HEK293 (cell line): ENCODE results near the gene DCLK1.
A peak's percentile ranks its signal among the peaks of the same experiment; 100 is the strongest.

Experiments
- CTCF ChIA-PET: fragments of 350-600 bp; formaldehyde crosslinking; extraction: SDS; loops from one replicate; lab custom pipeline; 2021; ENCODE audit warnings: antibody characterized with exemption; lab: Yijun Ruan, JAX
- POLR2A ChIA-PET: fragments of 300-600 bp; formaldehyde crosslinking; extraction: SDS; loops from one replicate; lab custom pipeline; 2020; ENCODE audit warnings: antibody characterized with exemption, inconsistent platforms; lab: Yijun Ruan, JAX
- H3K27ac ChIP-seq: fragments of 200-500 bp; sonication (Bioruptor generic); 2 replicates; pipeline ENCODE4 v1.5.1; 2014; ENCODE audit warnings: low read depth, low read length, control low read depth, inconsistent platforms; ENCODE audit errors: extremely low read depth
- H3K36me3 ChIP-seq, 2 experiments: fragments of 200-500 bp in 1 of 2; sonication (Bioruptor generic) in 1 of 2; 1 replicate in 1 of 2; 2 replicates in 1 of 2; pipeline ENCODE4 v1.5.1; 2014 to 2017; ENCODE audit warnings: inconsistent platforms in 2 of 2, low read length in 2 of 2; ENCODE audit not compliant: control insufficient read depth in 2 of 2, insufficient read depth in 1 of 2
- H3K4me1 ChIP-seq: fragments of 200-500 bp; sonication (Bioruptor generic); 2 replicates; pipeline ENCODE4 v1.5.1; 2014; ENCODE audit warnings: mild to moderate bottlenecking, low read length, inconsistent platforms; ENCODE audit not compliant: control insufficient read depth, insufficient read depth
- H3K4me3 ChIP-seq: 2 replicates; pipeline ENCODE4 v1.5.1; 2011; ENCODE audit warnings: low read depth, mild to moderate bottlenecking, control low read depth, low read length, moderate library complexity
- H3K9me3 ChIP-seq: fragments of 200-500 bp; sonication (Bioruptor generic); 2 replicates; pipeline ENCODE4 v1.5.1; 2014; ENCODE audit warnings: low read depth, low read length, inconsistent platforms; ENCODE audit not compliant: control insufficient read depth, insufficient read depth
- KLF7 ChIP-seq: fragments of 450-650 bp; formaldehyde crosslinking; IDR thresholded peaks from 2 replicates; pipeline ENCODE4 v1.5.1; 2016; ENCODE audit warnings: missing biosample characterization, missing genetic modification characterization, borderline replicate concordance
- KLF9 ChIP-seq: fragments of 450-650 bp; formaldehyde crosslinking; IDR thresholded peaks from 2 replicates; pipeline ENCODE4 v1.5.1; 2016; ENCODE audit warnings: missing biosample characterization, missing genetic modification characterization, low read depth
- RBAK ChIP-seq: fragments of 450-650 bp; formaldehyde crosslinking; IDR thresholded peaks from 2 replicates; pipeline ENCODE4 v1.5.1; 2016; ENCODE audit warnings: missing biosample characterization, missing genetic modification characterization
- WT1 ChIP-seq: fragments of 450-650 bp; formaldehyde crosslinking; IDR thresholded peaks from 2 replicates; pipeline ENCODE4 v1.5.1; 2016; ENCODE audit warnings: missing biosample characterization, missing genetic modification characterization
- ZBTB17 ChIP-seq: fragments of 450-650 bp; formaldehyde crosslinking; IDR thresholded peaks from 2 replicates; pipeline ENCODE4 v1.5.1; 2016; ENCODE audit warnings: missing biosample characterization, missing genetic modification characterization
- ZEB2 ChIP-seq: fragments of 450-650 bp; formaldehyde crosslinking; IDR thresholded peaks from 2 replicates; pipeline ENCODE4 v1.5.1; 2016; ENCODE audit warnings: missing biosample characterization, missing genetic modification characterization
- ZIC2 ChIP-seq: fragments of 450-650 bp; formaldehyde crosslinking; IDR thresholded peaks from 2 replicates; pipeline ENCODE4 v1.5.1; 2016; ENCODE audit warnings: missing biosample characterization, missing genetic modification characterization
- ZNF112 ChIP-seq: fragments of 450-650 bp; formaldehyde crosslinking; IDR thresholded peaks from 2 replicates; pipeline ENCODE4 v1.5.0; 2017; ENCODE audit warnings: missing biosample characterization, missing genetic modification characterization
- ZNF169 ChIP-seq: fragments of 450-650 bp; formaldehyde crosslinking; IDR thresholded peaks from 2 replicates; pipeline ENCODE4 v1.5.1; 2016; ENCODE audit warnings: missing biosample characterization, missing genetic modification characterization
- ZNF19 ChIP-seq: fragments of 450-650 bp; formaldehyde crosslinking; IDR thresholded peaks from 2 replicates; pipeline ENCODE4; 2016; ENCODE audit warnings: missing biosample characterization, missing genetic modification characterization, low read depth
- ZNF223 ChIP-seq: fragments of 450-650 bp; formaldehyde crosslinking; IDR thresholded peaks from 2 replicates; pipeline ENCODE4 v1.5.1; 2016; ENCODE audit warnings: missing biosample characterization, missing genetic modification characterization
- ZNF549 ChIP-seq: fragments of 450-650 bp; IDR thresholded peaks from 2 replicates; pipeline ENCODE4 v1.5.1; 2018; ENCODE audit warnings: missing biosample characterization, missing genetic modification characterization, mild to moderate bottlenecking, inconsistent platforms, moderate library complexity
- ZNF660 ChIP-seq: fragments of 450-650 bp; IDR thresholded peaks from 2 replicates; pipeline ENCODE4 v1.5.1; 2018; ENCODE audit warnings: missing biosample characterization, mild to moderate bottlenecking, missing genetic modification characterization
- ZNF747 ChIP-seq: fragments of 450-650 bp; formaldehyde crosslinking; IDR thresholded peaks from 2 replicates; pipeline ENCODE4 v1.5.1; 2016; ENCODE audit warnings: missing biosample characterization, missing genetic modification characterization
- ZNF776 ChIP-seq: fragments of 450-650 bp; formaldehyde crosslinking; IDR thresholded peaks from 2 replicates; pipeline ENCODE4 v1.5.0; 2017; ENCODE audit warnings: missing biosample characterization, missing genetic modification characterization, borderline replicate concordance
- ZNF830 ChIP-seq: fragments of 450-650 bp; IDR thresholded peaks from 2 replicates; pipeline ENCODE4 v1.5.0; 2018; ENCODE audit warnings: missing biosample characterization, missing genetic modification characterization, low read depth, mild to moderate bottlenecking, moderate library complexity
- ZNF843 ChIP-seq: fragments of 450-650 bp; formaldehyde crosslinking; IDR thresholded peaks from 2 replicates; pipeline ENCODE4 v1.5.1; 2016; ENCODE audit warnings: missing biosample characterization, missing genetic modification characterization
- ZSCAN16 ChIP-seq: fragments of 450-650 bp; formaldehyde crosslinking; IDR thresholded peaks from 2 replicates; pipeline ENCODE4 v1.5.1; 2016; ENCODE audit warnings: missing biosample characterization, missing genetic modification characterization
- TF ChIP-seq, protein P1 (sequence below): fragments of 450-650 bp; IDR thresholded peaks from 2 replicates; pipeline ENCODE4 v1.5.1; 2018; ENCODE audit warnings: missing biosample characterization, missing genetic modification characterization
- TF ChIP-seq, protein P2 (sequence below): fragments of 450-650 bp; formaldehyde crosslinking; IDR thresholded peaks from 2 replicates; pipeline ENCODE4 v1.5.1; 2017; ENCODE audit warnings: missing biosample characterization, missing genetic modification characterization
- TF ChIP-seq, protein P3 (sequence below): fragments of 450-650 bp; formaldehyde crosslinking; IDR thresholded peaks from 2 replicates; pipeline ENCODE4 v1.5.1; 2016; ENCODE audit warnings: missing biosample characterization, missing genetic modification characterization
- TF ChIP-seq, protein P4 (sequence below): fragments of 450-650 bp; formaldehyde crosslinking; IDR thresholded peaks from 2 replicates; pipeline ENCODE4 v1.5.1; 2016; ENCODE audit warnings: missing biosample characterization, missing genetic modification characterization

DCLK1 gene

GRCh38 chr13:36131222-36131930, at the start of gene DCLK1 (continued):
- TF ChIP-seq, protein P1, sequence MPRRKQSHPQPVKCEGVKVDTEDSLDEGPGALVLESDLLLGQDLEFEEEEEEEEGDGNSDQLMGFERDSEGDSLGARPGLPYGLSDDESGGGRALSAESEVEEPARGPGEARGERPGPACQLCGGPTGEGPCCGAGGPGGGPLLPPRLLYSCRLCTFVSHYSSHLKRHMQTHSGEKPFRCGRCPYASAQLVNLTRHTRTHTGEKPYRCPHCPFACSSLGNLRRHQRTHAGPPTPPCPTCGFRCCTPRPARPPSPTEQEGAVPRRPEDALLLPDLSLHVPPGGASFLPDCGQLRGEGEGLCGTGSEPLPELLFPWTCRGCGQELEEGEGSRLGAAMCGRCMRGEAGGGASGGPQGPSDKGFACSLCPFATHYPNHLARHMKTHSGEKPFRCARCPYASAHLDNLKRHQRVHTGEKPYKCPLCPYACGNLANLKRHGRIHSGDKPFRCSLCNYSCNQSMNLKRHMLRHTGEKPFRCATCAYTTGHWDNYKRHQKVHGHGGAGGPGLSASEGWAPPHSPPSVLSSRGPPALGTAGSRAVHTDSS (tag by site-specific recombination): peak; percentile 84
- TF ChIP-seq ZSCAN16 (tag by site-specific recombination) (no peak), ZIC2 (tag by site-specific recombination) (peak; percentile 23; the same call in 1 of the 2 replicates), ZEB2 (tag by site-specific recombination) (0 out of 2 replicates have a peak, but pooled peaks have one; percentile 23), ZNF843 (tag by site-specific recombination) (0 out of 2 replicates have a peak, but pooled peaks have one; percentile 18), ZNF112 (tag by site-specific recombination) (no peak), RBAK (tag by site-specific recombination) (no peak), KLF9 (tag by site-specific recombination) (peak; percentile 86), ZNF747 (tag by site-specific recombination) (no peak), ZNF169 (tag by site-specific recombination) (no peak), ZNF549 (no peak), WT1 (tag by site-specific recombination) (peak; percentile 47; the same call in 1 of the 2 replicates), ZNF19 (tag by site-specific recombination) (no peak), KLF7 (tag by site-specific recombination) (peak; percentile 59; the same call in 1 of the 2 replicates), ZNF776 (tag by site-specific recombination) (no peak), ZNF660 (tag by site-specific recombination) (peak; percentile 41), ZNF223 (tag by site-specific recombination) (no peak), ZNF830 (no peak), ZBTB17 (tag by site-specific recombination) (peak; percentile 46)
- TF ChIP-seq, protein P2, sequence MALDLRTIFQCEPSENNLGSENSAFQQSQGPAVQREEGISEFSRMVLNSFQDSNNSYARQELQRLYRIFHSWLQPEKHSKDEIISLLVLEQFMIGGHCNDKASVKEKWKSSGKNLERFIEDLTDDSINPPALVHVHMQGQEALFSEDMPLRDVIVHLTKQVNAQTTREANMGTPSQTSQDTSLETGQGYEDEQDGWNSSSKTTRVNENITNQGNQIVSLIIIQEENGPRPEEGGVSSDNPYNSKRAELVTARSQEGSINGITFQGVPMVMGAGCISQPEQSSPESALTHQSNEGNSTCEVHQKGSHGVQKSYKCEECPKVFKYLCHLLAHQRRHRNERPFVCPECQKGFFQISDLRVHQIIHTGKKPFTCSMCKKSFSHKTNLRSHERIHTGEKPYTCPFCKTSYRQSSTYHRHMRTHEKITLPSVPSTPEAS (tag by site-specific recombination): no peak

DNA sequence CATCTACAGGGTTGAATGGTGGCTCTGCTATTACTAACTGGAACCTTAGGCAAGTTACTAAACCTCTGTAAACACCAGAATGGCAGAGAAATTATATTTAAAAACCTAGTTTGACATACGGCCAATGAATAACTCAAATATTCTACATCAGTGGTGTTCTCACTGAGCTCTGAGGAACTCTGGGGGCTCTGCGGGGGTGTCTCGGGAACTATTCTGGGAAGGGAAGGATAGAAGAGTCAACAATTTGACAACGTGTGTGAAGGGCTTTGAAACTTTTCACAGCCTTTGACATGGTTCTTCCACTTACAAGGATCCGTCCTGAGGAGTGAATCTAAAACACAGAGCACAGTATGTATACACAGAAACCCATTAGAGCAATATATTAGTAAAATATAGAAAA, 44.4 kb upstream of the DCLK1 start:
- Histone ChIP-seq H3K36me3 (no peaks in the 10 kb centered on the region), H3K9me3 (no peaks in the 10 kb centered on the region), H3K4me3 (no peak overlapping the region), H3K4me1 (no peaks in the 10 kb centered on the region), H3K27ac (no peak overlapping the region)
- ChIA-PET POLR2A (no interaction called here), CTCF (no interaction called here)
- TF ChIP-seq, protein P3, sequence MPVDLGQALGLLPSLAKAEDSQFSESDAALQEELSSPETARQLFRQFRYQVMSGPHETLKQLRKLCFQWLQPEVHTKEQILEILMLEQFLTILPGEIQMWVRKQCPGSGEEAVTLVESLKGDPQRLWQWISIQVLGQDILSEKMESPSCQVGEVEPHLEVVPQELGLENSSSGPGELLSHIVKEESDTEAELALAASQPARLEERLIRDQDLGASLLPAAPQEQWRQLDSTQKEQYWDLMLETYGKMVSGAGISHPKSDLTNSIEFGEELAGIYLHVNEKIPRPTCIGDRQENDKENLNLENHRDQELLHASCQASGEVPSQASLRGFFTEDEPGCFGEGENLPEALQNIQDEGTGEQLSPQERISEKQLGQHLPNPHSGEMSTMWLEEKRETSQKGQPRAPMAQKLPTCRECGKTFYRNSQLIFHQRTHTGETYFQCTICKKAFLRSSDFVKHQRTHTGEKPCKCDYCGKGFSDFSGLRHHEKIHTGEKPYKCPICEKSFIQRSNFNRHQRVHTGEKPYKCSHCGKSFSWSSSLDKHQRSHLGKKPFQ (tag by site-specific recombination): no peak
- TF ChIP-seq, protein P4, sequence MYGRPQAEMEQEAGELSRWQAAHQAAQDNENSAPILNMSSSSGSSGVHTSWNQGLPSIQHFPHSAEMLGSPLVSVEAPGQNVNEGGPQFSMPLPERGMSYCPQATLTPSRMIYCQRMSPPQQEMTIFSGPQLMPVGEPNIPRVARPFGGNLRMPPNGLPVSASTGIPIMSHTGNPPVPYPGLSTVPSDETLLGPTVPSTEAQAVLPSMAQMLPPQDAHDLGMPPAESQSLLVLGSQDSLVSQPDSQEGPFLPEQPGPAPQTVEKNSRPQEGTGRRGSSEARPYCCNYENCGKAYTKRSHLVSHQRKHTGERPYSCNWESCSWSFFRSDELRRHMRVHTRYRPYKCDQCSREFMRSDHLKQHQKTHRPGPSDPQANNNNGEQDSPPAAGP (tag by site-specific recombination): no peak
